HG03354 (cell line): ENCODE data around the gene STRA6.

Experiments
- ATAC-seq: cut with Tn5 transposase; IDR thresholded peaks from one replicate; pipeline ENCODE4 v1.9.1; 2021; ENCODE audit warnings: mild to moderate bottlenecking; ENCODE audit not compliant: unreplicated experiment, poor library complexity, severe bottlenecking

The STRA6 gene

GRCh38 chr15:74227968-74228722 lies 25.6 kb upstream of the STRA6 start:
- ATAC-seq: no peak

- ATAC-seq: no peak
Measured at GRCh38 chr15:74226761-74227540, 24.4 kb upstream of the STRA6 start.

GRCh38 chr15:74225928-74226327 lies 23.3 kb upstream of the STRA6 start:
- ATAC-seq: no peak

- no peak for ATAC-seq
Measured at GRCh38 chr15:74222240-74223119, 19.9 kb upstream of the STRA6 start.

GRCh38 chr15:74221399-74222239 lies 19.0 kb upstream of the STRA6 start:
- ATAC-seq: no peak

GRCh38 chr15:74220475-74221248 lies 18.1 kb upstream of the STRA6 start:
- ATAC-seq: no peak

- ATAC-seq: no peak
Measured at GRCh38 chr15:74217907-74218885, 15.6 kb upstream of the STRA6 start.

- ATAC-seq: no peak
Measured at GRCh38 chr15:74216949-74217348, 14.4 kb upstream of the STRA6 start.

- no peak for ATAC-seq
Measured at GRCh38 chr15:74215958-74216357, 13.4 kb upstream of the STRA6 start.

- ATAC-seq: no peak
Measured at GRCh38 chr15:74214324-74215021, 11.9 kb upstream of the STRA6 start.

GRCh38 chr15:74213858-74214284 lies 11.3 kb upstream of the STRA6 start:
- no peak for ATAC-seq

- no peak for ATAC-seq
Measured at GRCh38 chr15:74212494-74212893, 9.9 kb upstream of the STRA6 start.

GRCh38 chr15:74211656-74212055 lies 9.1 kb upstream of the STRA6 start:
- no peak for ATAC-seq

- no peak for ATAC-seq
Measured at GRCh38 chr15:74210729-74211128, 8.1 kb upstream of the STRA6 start.

- no peak for ATAC-seq
Measured at GRCh38 chr15:74209997-74210671, 7.5 kb upstream of the STRA6 start.

GRCh38 chr15:74209560-74209958 lies 7.0 kb upstream of the STRA6 start:
- ATAC-seq: no peak
